Small intestine (tissue), 7 donors: ENCODE results near the gene KIF1B. TPM values are rescaled to one million over a fixed set of nuclear protein-coding genes. Genes with fewer than 3 reads are reported as not detected.
A peak's percentile ranks its signal among the peaks of the same experiment; 100 is the strongest.
"Not testable (repeated sequence)": the region's sequence is repeated elsewhere in the genome, so short reads cannot be mapped to it uniquely, and the experiment has no call there.

Source experiments
- DNase-seq, 2 donors: peaks; one replicate each; pipeline versions ENCODE4 v3.0.0 to v3.0.0-alpha.2; 2013
- FAIRE-seq: peaks from 2 replicates; lab custom pipeline; 2012; peaks lifted over from hg19 to GRCh38; lab: Jason Lieb, UNC
- H3K27ac ChIP-seq, 3 donors: one replicate each; pipeline ENCODE4 v1.5.1; 2013; ENCODE audit warnings: low read length in 2 of 3, mild to moderate bottlenecking in 2 of 3, control low read depth in 1 of 3, inconsistent platforms in 1 of 3, low read depth in 1 of 3, moderate library complexity in 1 of 3
- H3K27me3 ChIP-seq, 3 donors: one replicate each; pipeline ENCODE4 v1.6.1; 2013; ENCODE audit warnings: low read length in 3 of 3, inconsistent platforms in 1 of 3; ENCODE audit not compliant: control insufficient read depth in 3 of 3, insufficient read depth in 3 of 3
- H3K36me3 ChIP-seq, 3 donors: one replicate each; pipeline ENCODE4 v1.6.1; 2013; ENCODE audit warnings: low read length in 3 of 3, inconsistent platforms in 1 of 3, low read depth in 1 of 3, mild to moderate bottlenecking in 1 of 3, moderate library complexity in 1 of 3; ENCODE audit not compliant: control insufficient read depth in 3 of 3, insufficient read depth in 2 of 3
- H3K4me1 ChIP-seq, 3 donors: one replicate each; pipeline ENCODE4 v1.6.1; 2013; ENCODE audit warnings: low read length in 2 of 3, inconsistent platforms in 1 of 3, low read depth in 1 of 3, mild to moderate bottlenecking in 1 of 3, moderate library complexity in 1 of 3; ENCODE audit not compliant: control insufficient read depth in 3 of 3, insufficient read depth in 2 of 3
- H3K4me3 ChIP-seq, 3 donors: one replicate each; pipeline ENCODE4 v1.5.1; 2013; ENCODE audit warnings: low read length in 3 of 3, control low read depth in 1 of 3, inconsistent platforms in 1 of 3, low read depth in 1 of 3, mild to moderate bottlenecking in 1 of 3, moderate library complexity in 1 of 3
- H3K9me3 ChIP-seq, 2 donors: one replicate each; pipeline ENCODE4 v1.6.1; 2013; ENCODE audit warnings: low read depth in 1 of 2, low read length in 1 of 2; ENCODE audit not compliant: control insufficient read depth in 2 of 2, insufficient read depth in 1 of 2
- WGBS, 3 donors: extraction: QIAGEN DNeasy Blood & Tissue Kit; methylation state at CpG; one replicate each; pipeline ENCODE4 v1.1.7; 2013; 5-methylcytosine and 5-hydroxymethylcytosine counted together
- polyA plus RNA-seq, 4 donors: library from polyadenylated mRNA; stranded (reverse) in 3 of 4; unstranded in 1 of 4; fragments of 200-250 nt in 3 of 4; fragments of 120-200 nt in 1 of 4; gene quantifications; one replicate each; pipeline versions ENCODE4 v1.2.1 to v1.2.3, GENCODE V29; 2013
- donor health status: healthy with polysubstance abuse.
- donor health status: control.
- donor health status: control.
- donor health status: Bipolar disorder and iron deficiency.
- donor health status: healthy.

The KIF1B gene
- polyA plus RNA-seq, 4 donors = 6.8 to 15.5 (median 12.6) TPM

DNA sequence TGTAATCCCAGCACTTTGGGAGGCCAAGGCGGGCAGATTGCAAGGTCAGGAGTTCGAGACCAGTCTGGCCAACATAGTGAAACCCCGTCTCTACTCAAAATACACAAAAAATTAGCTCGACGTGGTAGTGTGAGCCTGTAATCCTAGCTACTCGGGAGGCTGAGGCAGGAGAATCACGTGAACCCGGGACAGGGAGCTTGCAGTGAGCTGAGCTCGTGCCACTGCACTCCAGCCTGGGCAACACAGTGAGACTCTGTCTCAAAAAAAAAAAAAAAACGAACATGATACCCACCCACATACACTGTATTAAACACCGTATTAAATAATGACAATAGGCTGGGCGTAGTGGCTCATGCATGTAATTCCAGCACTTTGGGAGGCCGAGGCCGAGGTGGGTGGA, 5.2 kb upstream of the KIF1B start:
- not testable (repeated sequence) for DNase-seq, H3K36me3 ChIP-seq, H3K9me3 ChIP-seq, FAIRE-seq, H3K4me3 ChIP-seq, H3K27ac ChIP-seq, H3K27me3 ChIP-seq, H3K4me1 ChIP-seq
- 85 to 89% (median 88%) methylated on average over 14 of the region's 14 CpGs for WGBS, 3 donors

DNA sequence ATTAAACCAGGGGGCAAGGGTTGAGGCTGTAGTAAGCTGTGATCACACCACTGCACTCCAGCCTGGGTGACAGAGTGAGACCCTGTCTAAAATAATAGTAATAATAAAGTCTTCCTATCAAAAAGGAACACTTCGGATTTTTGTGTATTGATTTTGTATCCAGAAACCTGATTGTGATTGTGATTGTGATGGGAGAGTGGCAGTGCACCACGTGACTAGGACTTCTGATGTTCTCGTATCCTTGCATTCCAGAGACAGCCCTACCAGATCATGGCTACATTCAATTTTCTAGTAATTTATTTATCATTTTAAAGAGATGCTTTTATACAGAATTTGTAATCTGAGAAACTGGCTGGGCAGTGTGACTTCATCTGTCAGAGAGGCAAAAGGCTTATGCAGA, 2.6 kb upstream of the KIF1B start:
- Histone ChIP-seq H3K27ac (no peak overlapping the region), H3K9me3 (no peaks in the 10 kb centered on the region), H3K4me1 (peaks cover 0 to 6% (median 4%) of the 10 kb centered on the region in 3 donors), H3K27me3 (no peaks in the 10 kb centered on the region), H3K4me3 (no peak overlapping the region), H3K36me3 (no peaks in the 10 kb centered on the region)
- FAIRE-seq = no peak
- DNase-seq = no peak
- WGBS, 3 donors = 85 to 94% (median 90%) methylated on average over 3 of the region's 3 CpGs

DNA sequence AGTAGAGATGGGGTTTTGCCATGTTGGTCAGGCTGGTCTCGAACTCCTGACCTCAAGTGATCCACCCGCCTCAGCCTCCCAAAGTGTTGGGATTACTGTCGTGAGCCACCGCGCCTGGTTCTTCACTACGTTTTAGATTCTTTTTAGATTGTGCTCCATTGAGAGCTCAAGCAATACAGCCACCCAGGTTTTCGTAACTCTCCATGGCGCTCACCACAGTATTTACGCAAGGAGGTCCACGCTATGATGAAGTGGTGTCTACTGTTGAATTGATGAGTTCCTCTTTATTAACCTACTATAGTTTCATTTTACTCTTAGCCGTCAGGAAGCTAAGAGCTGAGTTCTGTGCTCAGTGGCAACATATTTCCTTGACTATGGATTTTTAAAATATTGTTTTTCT, 1.8 kb upstream of the KIF1B start:
- no peak for FAIRE-seq
- no peak for DNase-seq
- H3K4me3 ChIP-seq = no peak overlapping the region
- no peak overlapping the region for H3K27ac ChIP-seq
- H3K4me1 ChIP-seq = peaks cover 0 to 6% (median 4%) of the 10 kb centered on the region in 3 donors
- H3K9me3 ChIP-seq = no peaks in the 10 kb centered on the region
- no peaks in the 10 kb centered on the region for H3K27me3 ChIP-seq
- 83 to 92% (median 85%) methylated on average over 11 of the region's 11 CpGs for WGBS, 3 donors
- H3K36me3 ChIP-seq = no peaks in the 10 kb centered on the region

DNA sequence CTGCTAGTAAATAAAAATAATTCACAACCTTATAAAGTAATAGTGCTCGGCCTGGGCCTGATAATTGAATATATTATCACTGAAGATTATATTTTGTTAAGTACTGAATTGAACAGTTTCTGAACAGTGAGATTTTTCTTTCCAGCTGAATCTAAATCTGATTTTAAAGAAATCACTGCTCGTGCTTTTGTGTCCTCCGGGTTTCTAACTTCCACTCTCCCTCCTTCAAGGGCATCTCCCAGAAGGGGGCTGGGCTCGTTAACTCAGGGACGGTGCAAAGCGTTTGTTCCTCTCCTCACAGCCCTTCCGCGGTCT, 823 bp upstream of the KIF1B start:
- H3K4me1 ChIP-seq = peaks cover 0 to 6% (median 4%) of the 10 kb centered on the region in 3 donors
- no peaks in the 10 kb centered on the region for H3K27me3 ChIP-seq
- H3K4me3 ChIP-seq = peak overlapping the region; percentile 40 to 95 (median 88)
- no peaks in the 10 kb centered on the region for H3K36me3 ChIP-seq
- H3K9me3 ChIP-seq = no peaks in the 10 kb centered on the region
- peak overlapping the region; percentile 50 to 96 (median 90) for H3K27ac ChIP-seq
- FAIRE-seq (no peak), DNase-seq (no peak)
- 2 to 4% (median 3%) methylated on average over 8 of the region's 8 CpGs for WGBS, 3 donors

DNA sequence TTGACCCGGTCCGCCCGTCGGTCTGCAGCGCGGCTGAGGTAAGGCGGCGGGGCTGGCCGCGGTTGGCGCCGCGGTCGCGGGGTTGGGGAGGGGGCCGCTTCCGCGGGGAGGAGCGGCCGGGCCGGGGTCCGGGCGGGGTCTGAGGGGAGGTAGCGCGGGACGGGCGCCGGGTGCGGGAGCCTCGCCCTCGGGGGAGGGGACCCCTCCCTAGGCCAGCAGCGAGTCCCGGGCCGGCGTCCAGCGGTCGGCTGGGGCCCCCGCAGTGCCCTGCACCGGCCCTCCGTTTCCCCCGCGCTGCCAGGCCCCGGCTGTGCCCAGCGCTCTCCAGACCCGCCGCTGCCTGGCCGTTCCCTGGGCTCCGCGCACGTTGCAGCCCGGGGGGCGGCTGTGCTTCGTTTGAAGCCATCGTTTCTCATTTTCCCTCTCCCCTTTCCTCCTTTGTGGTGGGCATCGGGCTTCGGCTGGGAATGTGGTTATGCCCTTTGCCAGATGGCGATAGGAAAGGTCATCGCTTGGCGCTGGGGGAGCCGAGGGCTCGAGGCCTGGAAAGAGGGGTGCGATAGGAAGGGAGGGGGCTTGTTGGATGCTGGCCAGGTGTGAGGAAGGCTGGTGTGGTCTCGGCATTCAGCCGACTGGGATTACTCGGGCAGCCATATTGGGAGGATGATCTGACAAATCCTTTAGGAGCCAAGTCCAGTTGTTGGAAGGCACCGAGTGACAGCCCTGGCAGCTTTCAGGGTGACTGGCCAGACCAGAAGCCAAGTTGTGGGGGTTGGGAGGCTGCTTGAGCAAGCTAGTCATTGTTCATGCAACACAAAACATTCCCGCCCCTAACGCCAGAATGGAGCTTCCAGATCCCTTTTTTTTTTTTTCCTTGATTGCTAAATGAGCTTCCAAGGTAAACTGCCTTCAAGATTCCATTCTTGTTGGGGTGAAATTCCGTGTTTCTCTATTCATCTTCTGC, 753 bp downstream of the KIF1B start:
- FAIRE-seq = no peak
- peaks cover 0 to 6% (median 6%) of the 10 kb centered on the region in 3 donors for H3K4me1 ChIP-seq
- DNase-seq = peak; percentile 85 to 91
- H3K4me3 ChIP-seq = peak overlapping the region; percentile 92 to 98 (median 95)
- H3K27me3 ChIP-seq = no peaks in the 10 kb centered on the region
- 3 to 6% (median 3%) methylated on average over 25 to 69 of the region's 69 CpGs for WGBS, 3 donors
- no peaks in the 10 kb centered on the region for H3K9me3 ChIP-seq
- peak overlapping the region; percentile 91 to 100 (median 96) for H3K27ac ChIP-seq
- H3K36me3 ChIP-seq = peaks cover 0 to 3% (median 0%) of the 10 kb centered on the region in 3 donors

DNA sequence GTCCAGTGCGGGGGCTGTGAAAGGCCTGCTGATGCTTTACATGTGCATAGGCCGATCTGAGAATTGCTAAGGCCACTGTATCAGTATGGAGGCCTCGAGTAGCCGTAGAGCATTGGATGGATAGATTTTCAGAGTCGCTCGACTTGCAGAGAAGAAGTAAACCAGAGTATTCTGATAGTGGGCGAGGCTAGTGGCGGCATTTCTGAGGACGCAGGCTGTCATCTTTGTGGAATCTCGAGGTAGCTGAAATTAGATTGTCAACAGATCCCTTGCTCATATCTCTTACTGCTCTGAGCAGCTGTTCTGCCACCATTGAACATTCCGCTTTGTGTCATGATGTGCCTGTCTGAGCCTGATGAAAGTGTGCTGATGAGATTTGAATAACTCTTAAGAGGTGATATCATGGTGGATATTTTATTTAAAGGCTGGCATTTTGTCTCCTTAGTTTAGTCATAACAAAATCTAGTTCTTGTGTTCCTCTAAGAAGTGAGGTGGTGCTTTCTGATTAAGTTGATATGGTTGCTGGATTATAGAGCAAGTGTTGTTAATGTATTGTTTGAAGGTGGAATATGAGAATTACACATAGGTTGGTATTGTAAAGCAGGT, 1.5 kb downstream of the KIF1B start:
- H3K27ac ChIP-seq = peak overlapping the region in 2 of 3 donors; percentile 91 to 100
- peaks cover 0 to 3% (median 0%) of the 10 kb centered on the region in 3 donors for H3K36me3 ChIP-seq
- DNase-seq (no peak), FAIRE-seq (no peak)
- H3K9me3 ChIP-seq = no peaks in the 10 kb centered on the region
- peak overlapping the region; percentile 92 to 98 (median 95) for H3K4me3 ChIP-seq
- no peaks in the 10 kb centered on the region for H3K27me3 ChIP-seq
- peaks cover 3 to 12% (median 6%) of the 10 kb centered on the region in 3 donors for H3K4me1 ChIP-seq
- WGBS, 3 donors = 9 to 30% (median 28%) methylated on average over 11 of the region's 11 CpGs

DNA sequence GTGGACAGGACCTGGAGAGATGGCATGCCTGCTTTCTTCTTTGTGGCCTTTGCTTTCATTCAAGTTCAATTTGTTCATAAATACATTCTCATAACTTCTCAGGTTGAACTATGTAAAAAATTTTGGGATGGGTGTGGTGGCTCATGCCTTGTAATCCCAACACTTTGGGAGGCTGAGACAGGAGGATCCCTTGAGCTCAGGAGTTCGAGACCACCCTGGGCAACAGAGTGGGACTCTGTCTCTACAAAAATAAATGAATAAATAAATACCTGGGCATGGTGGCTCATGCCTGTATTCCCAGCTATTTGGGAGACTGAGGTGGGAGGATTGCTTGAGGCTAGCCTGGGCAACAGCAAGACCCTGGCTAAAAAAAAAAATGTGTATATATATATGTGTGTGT, 2.1 kb downstream of the KIF1B start:
- Histone ChIP-seq H3K9me3 (no peaks in the 10 kb centered on the region), H3K36me3 (peaks cover 0 to 3% (median 0%) of the 10 kb centered on the region in 3 donors), H3K27me3 (no peaks in the 10 kb centered on the region), H3K27ac (peak overlapping the region in 2 of 3 donors; percentile 1 to 91), H3K4me1 (peaks cover 3 to 12% (median 6%) of the 10 kb centered on the region in 3 donors), H3K4me3 (no peak overlapping the region)
- WGBS, 3 donors = 90 to 93% (median 93%) methylated on average over 1 of the region's 1 CpG
- DNase-seq (no peak), FAIRE-seq (no peak)

DNA sequence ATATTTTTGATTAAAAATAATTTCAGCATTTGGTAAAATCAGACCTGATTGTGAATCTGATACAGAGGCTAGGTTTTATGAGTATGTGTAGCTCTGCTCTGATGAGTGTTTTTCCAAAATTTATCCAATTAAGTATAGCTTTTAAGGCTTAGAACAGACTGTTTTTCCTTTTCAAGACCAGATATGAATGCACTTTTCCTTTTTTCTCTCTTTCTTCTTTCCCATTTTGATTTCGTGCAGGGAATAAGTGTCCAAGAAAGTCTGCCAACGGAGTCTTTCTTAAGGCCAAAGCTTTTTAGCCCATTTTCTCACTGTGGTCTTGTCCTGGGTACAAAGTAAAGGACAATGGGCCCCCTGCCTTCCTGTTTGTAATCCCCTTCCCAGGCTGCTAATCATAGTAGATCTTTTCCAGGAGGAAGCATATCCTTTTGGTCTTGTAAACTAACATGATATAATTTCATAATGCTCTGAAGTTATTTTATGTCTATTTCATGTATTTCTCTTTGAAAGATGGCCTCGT, 2.9 kb downstream of the KIF1B start:
- H3K4me1 ChIP-seq = peaks cover 3 to 12% (median 6%) of the 10 kb centered on the region in 3 donors
- DNase-seq (no peak), FAIRE-seq (no peak)

More for the DNA sequence above, 2.9 kb downstream of the KIF1B start:
- no peaks in the 10 kb centered on the region for H3K27me3 ChIP-seq
- no peaks in the 10 kb centered on the region for H3K9me3 ChIP-seq
- no peak overlapping the region for H3K27ac ChIP-seq
- H3K36me3 ChIP-seq = peaks cover 0 to 3% (median 0%) of the 10 kb centered on the region in 3 donors
- WGBS, 3 donors = 60 to 68% (median 67%) methylated on average over 3 of the region's 3 CpGs
- no peak overlapping the region for H3K4me3 ChIP-seq
